ENCODE data around the gene HOXB1. TPM values are rescaled to one million over a fixed set of nuclear protein-coding genes. Genes with fewer than 3 reads are reported as not detected.
"Not testable (repeated sequence)": the region's sequence is repeated elsewhere in the genome, so short reads cannot be mapped to it uniquely, and the experiment has no call there.

The HOXB1 gene
- total and polyA plus RNA-seq, 2 experiments from 2014 or later: not detected

DNA sequence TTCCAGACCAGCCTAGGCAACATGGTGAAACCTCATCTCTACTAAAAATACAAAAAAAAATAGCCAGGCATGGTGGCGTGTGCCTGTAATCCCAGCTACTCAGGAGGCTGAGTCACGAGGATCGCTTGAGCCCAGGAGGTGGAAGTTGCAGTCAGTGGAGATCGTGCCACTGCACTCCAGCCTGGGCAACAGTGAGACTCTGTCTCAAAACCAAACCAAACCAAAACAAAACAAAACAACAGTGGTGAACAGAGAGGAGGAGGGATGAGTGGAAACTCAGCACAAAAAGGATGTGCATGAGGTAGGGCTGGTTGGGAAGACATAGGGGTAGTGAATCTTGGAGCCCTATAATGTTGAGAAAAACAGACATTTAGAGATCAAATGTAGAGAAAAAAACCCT is 48.5 kb downstream of the HOXB1 start:
- H3K27me3 ChIP-seq (ENCODE audit: insufficient read depth); DNase-seq (ENCODE audit: low spot score); H3K27ac ChIP-seq (ENCODE audit: low read depth); H3K9me3 Mint-ChIP-seq; H3K36me3 Mint-ChIP-seq (ENCODE audit: low read depth); H3K4me1 ChIP-seq (ENCODE audit: insufficient read depth); H3F3A ChIP-seq (replicated peaks; ENCODE audit: low read depth); H4K20me1 ChIP-seq (replicated peaks; ENCODE audit: insufficient read depth); H3K4me1 Mint-ChIP-seq; ATAC-seq; H3K4me2 ChIP-seq; H3K79me2 ChIP-seq (replicated peaks; ENCODE audit: insufficient read depth); H3K27me3 Mint-ChIP-seq (ENCODE audit: insufficient read depth, low read depth, poor library complexity); H3K4me3 Mint-ChIP-seq; H3K36me3 ChIP-seq (ENCODE audit: insufficient read depth); H3K4me3 ChIP-seq; H3K27ac Mint-ChIP-seq; H2AFZ ChIP-seq; H3K9me2 ChIP-seq (ENCODE audit: insufficient read depth): not testable (repeated sequence)

DNA sequence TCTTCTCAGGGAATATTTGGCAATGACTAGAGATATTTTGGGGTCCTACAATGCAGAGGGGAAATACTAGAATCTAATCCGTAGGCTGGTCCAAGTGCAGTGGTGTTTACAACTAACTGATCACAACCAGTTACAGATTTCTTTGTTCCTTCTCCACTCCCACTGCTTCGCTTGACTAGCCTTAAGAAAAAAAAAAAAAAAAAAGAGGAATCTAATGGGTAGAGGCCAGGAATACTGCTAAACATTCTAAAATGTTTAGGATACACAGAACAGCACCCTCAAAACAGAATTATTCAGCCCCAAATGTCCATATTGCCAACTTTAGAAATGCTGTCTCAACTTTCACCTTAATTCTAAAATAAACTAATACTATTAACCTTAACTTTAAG is 51.8 kb downstream of the HOXB1 start:
- no peak for DNase-seq (ENCODE audit: low spot score)
- no peaks in the 10 kb centered on the region for H3K36me3 ChIP-seq (ENCODE audit: insufficient read depth)
- TF ChIP-seq, protein P1, sequence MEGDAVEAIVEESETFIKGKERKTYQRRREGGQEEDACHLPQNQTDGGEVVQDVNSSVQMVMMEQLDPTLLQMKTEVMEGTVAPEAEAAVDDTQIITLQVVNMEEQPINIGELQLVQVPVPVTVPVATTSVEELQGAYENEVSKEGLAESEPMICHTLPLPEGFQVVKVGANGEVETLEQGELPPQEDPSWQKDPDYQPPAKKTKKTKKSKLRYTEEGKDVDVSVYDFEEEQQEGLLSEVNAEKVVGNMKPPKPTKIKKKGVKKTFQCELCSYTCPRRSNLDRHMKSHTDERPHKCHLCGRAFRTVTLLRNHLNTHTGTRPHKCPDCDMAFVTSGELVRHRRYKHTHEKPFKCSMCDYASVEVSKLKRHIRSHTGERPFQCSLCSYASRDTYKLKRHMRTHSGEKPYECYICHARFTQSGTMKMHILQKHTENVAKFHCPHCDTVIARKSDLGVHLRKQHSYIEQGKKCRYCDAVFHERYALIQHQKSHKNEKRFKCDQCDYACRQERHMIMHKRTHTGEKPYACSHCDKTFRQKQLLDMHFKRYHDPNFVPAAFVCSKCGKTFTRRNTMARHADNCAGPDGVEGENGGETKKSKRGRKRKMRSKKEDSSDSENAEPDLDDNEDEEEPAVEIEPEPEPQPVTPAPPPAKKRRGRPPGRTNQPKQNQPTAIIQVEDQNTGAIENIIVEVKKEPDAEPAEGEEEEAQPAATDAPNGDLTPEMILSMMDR (conservative IDR thresholded peaks at IDR 0.05; ENCODE audit: low read depth in 2 of 2): no peak
- no peak for TF ChIP-seq EZH2 (IDR thresholded peaks at IDR 0.05; ENCODE audit: low read depth, unreplicated experiment)
- TF ChIP-seq JUNB (IDR thresholded peaks at IDR 0.05; ENCODE audit: unreplicated experiment): no peak
- no peak for TF ChIP-seq NANOG (IDR thresholded peaks at IDR 0.05; ENCODE audit: borderline replicate concordance)
- no peak for TF ChIP-seq CREB1 (CRISPR knock-in tag; IDR thresholded peaks at IDR 0.05; ENCODE audit: low read depth)
- TF ChIP-seq, protein P2, sequence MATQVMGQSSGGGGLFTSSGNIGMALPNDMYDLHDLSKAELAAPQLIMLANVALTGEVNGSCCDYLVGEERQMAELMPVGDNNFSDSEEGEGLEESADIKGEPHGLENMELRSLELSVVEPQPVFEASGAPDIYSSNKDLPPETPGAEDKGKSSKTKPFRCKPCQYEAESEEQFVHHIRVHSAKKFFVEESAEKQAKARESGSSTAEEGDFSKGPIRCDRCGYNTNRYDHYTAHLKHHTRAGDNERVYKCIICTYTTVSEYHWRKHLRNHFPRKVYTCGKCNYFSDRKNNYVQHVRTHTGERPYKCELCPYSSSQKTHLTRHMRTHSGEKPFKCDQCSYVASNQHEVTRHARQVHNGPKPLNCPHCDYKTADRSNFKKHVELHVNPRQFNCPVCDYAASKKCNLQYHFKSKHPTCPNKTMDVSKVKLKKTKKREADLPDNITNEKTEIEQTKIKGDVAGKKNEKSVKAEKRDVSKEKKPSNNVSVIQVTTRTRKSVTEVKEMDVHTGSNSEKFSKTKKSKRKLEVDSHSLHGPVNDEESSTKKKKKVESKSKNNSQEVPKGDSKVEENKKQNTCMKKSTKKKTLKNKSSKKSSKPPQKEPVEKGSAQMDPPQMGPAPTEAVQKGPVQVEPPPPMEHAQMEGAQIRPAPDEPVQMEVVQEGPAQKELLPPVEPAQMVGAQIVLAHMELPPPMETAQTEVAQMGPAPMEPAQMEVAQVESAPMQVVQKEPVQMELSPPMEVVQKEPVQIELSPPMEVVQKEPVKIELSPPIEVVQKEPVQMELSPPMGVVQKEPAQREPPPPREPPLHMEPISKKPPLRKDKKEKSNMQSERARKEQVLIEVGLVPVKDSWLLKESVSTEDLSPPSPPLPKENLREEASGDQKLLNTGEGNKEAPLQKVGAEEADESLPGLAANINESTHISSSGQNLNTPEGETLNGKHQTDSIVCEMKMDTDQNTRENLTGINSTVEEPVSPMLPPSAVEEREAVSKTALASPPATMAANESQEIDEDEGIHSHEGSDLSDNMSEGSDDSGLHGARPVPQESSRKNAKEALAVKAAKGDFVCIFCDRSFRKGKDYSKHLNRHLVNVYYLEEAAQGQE (IDR thresholded peaks at IDR 0.05; ENCODE audit: unreplicated experiment): no peak
- H2AFZ ChIP-seq: no peak overlapping the region
- Mint-ChIP-seq H3K27me3 (ENCODE audit: insufficient read depth, low read depth, poor library complexity) (peaks cover 5% of the 10 kb centered on the region), H3K9me3 (no peaks in the 10 kb centered on the region), H3K27ac (no peak overlapping the region), H3K4me3 (no peak overlapping the region), H3K36me3 (ENCODE audit: low read depth) (no peaks in the 10 kb centered on the region), H3K4me1 (no peaks in the 10 kb centered on the region)
- H3K4me3 ChIP-seq: no peak overlapping the region
- peaks cover 8% of the 10 kb centered on the region for H3K27me3 ChIP-seq (ENCODE audit: insufficient read depth)
- no peaks in the 10 kb centered on the region for H4K20me1 ChIP-seq (replicated peaks; ENCODE audit: insufficient read depth)
- no peak overlapping the region for H3K27ac ChIP-seq (ENCODE audit: low read depth)
- ATAC-seq: no peak
- H3K79me2 ChIP-seq (replicated peaks; ENCODE audit: insufficient read depth): no peaks in the 10 kb centered on the region
- no peaks in the 10 kb centered on the region for H3F3A ChIP-seq (replicated peaks; ENCODE audit: low read depth)
- H3K9me2 ChIP-seq (ENCODE audit: insufficient read depth): no peaks in the 10 kb centered on the region
- no peaks in the 10 kb centered on the region for H3K4me1 ChIP-seq (ENCODE audit: insufficient read depth)
- no peak overlapping the region for H3K4me2 ChIP-seq

MicroRNAs within 50 kb of the gene (microRNA counts, 767-probe panel; counts per million panel counts)
- 5,026 counts per million, percentile 20 among the panel's probes with 10 or more counts for microRNA hsa-miR-10a-5p

Small RNA genes lying within 50 kb of the gene (small RNA-seq; reads per million reads assigned to genes)
- gene RF00019 (ENCODE audit: low replicate concordance): not detected

Other genes with a start within 250 kb of the HOXB1 start
- gene SKAP1, start 100.8 kb downstream of the HOXB1 start, total RNA-seq (2014; rRNA removed; shearing (Covaris generic)): not detected in 2 replicates
- 0.27 and 0.59 TPM in 2 replicates for gene SKAP1, start 100.8 kb downstream of the HOXB1 start, polyA plus RNA-seq (2016; fragmentation: Nextera tagmentation; extraction: Ambion mirVana)
- not detected in 2 replicates for gene HOXB2, start 14.1 kb upstream of the HOXB1 start, total RNA-seq (2014; rRNA removed; shearing (Covaris generic))
- gene HOXB2, start 14.1 kb upstream of the HOXB1 start, polyA plus RNA-seq (2016; fragmentation: Nextera tagmentation; extraction: Ambion mirVana): 0.37 TPM in 1 of 2 replicates, not detected in the other
- not detected in 2 replicates for gene HOXB4, start 47.3 kb upstream of the HOXB1 start, total RNA-seq (2014; rRNA removed; shearing (Covaris generic))
- gene HOXB4, start 47.3 kb upstream of the HOXB1 start, polyA plus RNA-seq (2016; fragmentation: Nextera tagmentation; extraction: Ambion mirVana): not detected in 2 replicates
- 0.17 TPM in 1 of 2 replicates, not detected in the other for gene HOXB3, start 59.2 kb upstream of the HOXB1 start, total RNA-seq (2014; rRNA removed; shearing (Covaris generic))
- gene HOXB3, start 59.2 kb upstream of the HOXB1 start, polyA plus RNA-seq (2016; fragmentation: Nextera tagmentation; extraction: Ambion mirVana): not detected in 2 replicates
- not detected in 2 replicates for gene HOXB5, start 62.8 kb upstream of the HOXB1 start, total RNA-seq (2014; rRNA removed; shearing (Covaris generic))
- gene HOXB5, start 62.8 kb upstream of the HOXB1 start, polyA plus RNA-seq (2016; fragmentation: Nextera tagmentation; extraction: Ambion mirVana): not detected in 2 replicates
- not detected in 2 replicates for gene HOXB6, start 74.0 kb upstream of the HOXB1 start, total RNA-seq (2014; rRNA removed; shearing (Covaris generic))
- gene HOXB6, start 74.0 kb upstream of the HOXB1 start, polyA plus RNA-seq (2016; fragmentation: Nextera tagmentation; extraction: Ambion mirVana): not detected in 2 replicates
- gene HOXB7, start 80.0 kb upstream of the HOXB1 start, total RNA-seq (2014; rRNA removed; shearing (Covaris generic)): not detected in 2 replicates
- gene HOXB7, start 80.0 kb upstream of the HOXB1 start, polyA plus RNA-seq (2016; fragmentation: Nextera tagmentation; extraction: Ambion mirVana): not detected in 2 replicates
- not detected in 2 replicates for gene HOXB8, start 84.3 kb upstream of the HOXB1 start, total RNA-seq (2014; rRNA removed; shearing (Covaris generic))
- not detected in 2 replicates for gene HOXB8, start 84.3 kb upstream of the HOXB1 start, polyA plus RNA-seq (2016; fragmentation: Nextera tagmentation; extraction: Ambion mirVana)
- not detected in 2 replicates for gene HOXB9, start 95.3 kb upstream of the HOXB1 start, total RNA-seq (2014; rRNA removed; shearing (Covaris generic))
- not detected in 2 replicates for gene HOXB9, start 95.3 kb upstream of the HOXB1 start, polyA plus RNA-seq (2016; fragmentation: Nextera tagmentation; extraction: Ambion mirVana)
- not detected in 2 replicates for gene PRAC1, start 191.5 kb upstream of the HOXB1 start, total RNA-seq (2014; rRNA removed; shearing (Covaris generic))
- 0.70 TPM in 1 of 2 replicates, not detected in the other for gene PRAC1, start 191.5 kb upstream of the HOXB1 start, polyA plus RNA-seq (2016; fragmentation: Nextera tagmentation; extraction: Ambion mirVana)
- gene PRAC2, start 192.2 kb upstream of the HOXB1 start, total RNA-seq (2014; rRNA removed; shearing (Covaris generic)): not detected in 2 replicates
- not detected in 2 replicates for gene PRAC2, start 192.2 kb upstream of the HOXB1 start, polyA plus RNA-seq (2016; fragmentation: Nextera tagmentation; extraction: Ambion mirVana)
- not detected in 2 replicates for gene HOXB13, start 197.7 kb upstream of the HOXB1 start, total RNA-seq (2014; rRNA removed; shearing (Covaris generic))
- not detected in 2 replicates for gene HOXB13, start 197.7 kb upstream of the HOXB1 start, polyA plus RNA-seq (2016; fragmentation: Nextera tagmentation; extraction: Ambion mirVana)

Measured in GM23338 (cell line).